Ishikawa (cell line): ENCODE measurements around the gene CASTOR1.
A peak's percentile ranks its signal among the peaks of the same experiment; 100 is the strongest.

ENCODE experiments used
- CEBPB ChIP-seq: IDR thresholded peaks from 2 replicates; pipeline ENCODE4 v1.6.1; 2012
- CREB1 ChIP-seq: IDR thresholded peaks from 2 replicates; pipeline ENCODE4 v1.6.1; 2012; ENCODE audit warnings: low read depth
- EGR1 ChIP-seq: IDR thresholded peaks from 2 replicates; pipeline ENCODE4 v1.6.1; 2012
- EP300 ChIP-seq: IDR thresholded peaks from 2 replicates; pipeline ENCODE4 v1.6.1; 2012; ENCODE audit warnings: borderline replicate concordance
- FOXM1 ChIP-seq: IDR thresholded peaks from 2 replicates; pipeline ENCODE4 v1.6.1; 2012; ENCODE audit warnings: low read depth, borderline replicate concordance
- NFIC ChIP-seq: IDR thresholded peaks from 2 replicates; pipeline ENCODE4 v1.6.1; 2012
- RAD21 ChIP-seq: IDR thresholded peaks from 2 replicates; pipeline ENCODE4 v1.6.1; 2012; ENCODE audit warnings: low read depth
- TAF1 ChIP-seq: IDR thresholded peaks from 2 replicates; pipeline ENCODE4 v1.6.1; 2012; ENCODE audit warnings: low read depth, mild to moderate bottlenecking
- TCF12 ChIP-seq: IDR thresholded peaks from 2 replicates; pipeline ENCODE4 v1.6.1; 2012; ENCODE audit warnings: low read depth
- TEAD4 ChIP-seq: IDR thresholded peaks from 2 replicates; pipeline ENCODE4 v1.6.1; 2012
- YY1 ChIP-seq: IDR thresholded peaks from 2 replicates; pipeline ENCODE4 v1.6.1; 2012; ENCODE audit warnings: low read depth
- ZBTB7A ChIP-seq: IDR thresholded peaks from 2 replicates; pipeline ENCODE4 v1.6.1; 2012; ENCODE audit warnings: low read depth
- TF ChIP-seq, protein P1 (sequence below): IDR thresholded peaks from 2 replicates; pipeline ENCODE4 v1.6.1; 2012; ENCODE audit warnings: low read depth, mild to moderate bottlenecking
- TF ChIP-seq, protein P2 (sequence below): IDR thresholded peaks from 2 replicates; pipeline ENCODE4 v1.6.1; 2012
- TF ChIP-seq, protein P3 (sequence below): IDR thresholded peaks from 2 replicates; pipeline ENCODE4 v1.6.1; 2012

The CASTOR1 gene

DNA sequence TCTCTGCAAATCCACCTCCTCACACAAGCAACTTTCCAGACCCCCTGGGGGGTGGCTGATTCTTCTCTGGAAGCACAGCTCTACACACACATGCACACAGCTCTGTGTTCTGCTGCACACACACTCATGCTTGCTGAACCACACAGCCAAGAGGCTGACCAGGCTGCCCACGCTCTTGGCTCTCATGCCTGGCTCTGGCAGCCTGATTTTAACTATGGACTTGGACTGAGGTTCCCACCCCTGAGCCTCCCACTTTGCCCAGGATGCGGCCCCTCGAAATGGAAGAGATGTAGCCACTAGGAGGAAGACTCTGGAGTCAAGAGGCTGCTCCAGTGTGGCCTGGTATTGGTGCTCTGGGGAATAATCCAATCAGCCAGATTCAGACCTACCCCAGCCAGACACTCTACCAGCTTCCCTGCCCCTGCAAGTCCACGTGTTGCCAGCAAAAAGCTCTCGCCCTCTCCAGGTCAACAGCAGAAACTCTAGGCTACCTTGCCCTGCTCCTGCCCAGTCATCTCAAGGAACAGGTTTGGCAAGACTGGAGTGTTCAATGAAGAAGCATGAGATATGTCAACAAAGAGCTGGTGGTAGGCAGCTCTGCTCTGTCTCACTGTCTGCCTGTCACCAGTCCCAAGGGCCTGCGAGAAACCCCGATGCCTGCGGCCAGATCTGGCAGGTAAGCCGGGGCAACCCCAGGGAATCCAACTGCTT is 8.8 kb upstream of the CASTOR1 start:
- TF ChIP-seq, protein P1, sequence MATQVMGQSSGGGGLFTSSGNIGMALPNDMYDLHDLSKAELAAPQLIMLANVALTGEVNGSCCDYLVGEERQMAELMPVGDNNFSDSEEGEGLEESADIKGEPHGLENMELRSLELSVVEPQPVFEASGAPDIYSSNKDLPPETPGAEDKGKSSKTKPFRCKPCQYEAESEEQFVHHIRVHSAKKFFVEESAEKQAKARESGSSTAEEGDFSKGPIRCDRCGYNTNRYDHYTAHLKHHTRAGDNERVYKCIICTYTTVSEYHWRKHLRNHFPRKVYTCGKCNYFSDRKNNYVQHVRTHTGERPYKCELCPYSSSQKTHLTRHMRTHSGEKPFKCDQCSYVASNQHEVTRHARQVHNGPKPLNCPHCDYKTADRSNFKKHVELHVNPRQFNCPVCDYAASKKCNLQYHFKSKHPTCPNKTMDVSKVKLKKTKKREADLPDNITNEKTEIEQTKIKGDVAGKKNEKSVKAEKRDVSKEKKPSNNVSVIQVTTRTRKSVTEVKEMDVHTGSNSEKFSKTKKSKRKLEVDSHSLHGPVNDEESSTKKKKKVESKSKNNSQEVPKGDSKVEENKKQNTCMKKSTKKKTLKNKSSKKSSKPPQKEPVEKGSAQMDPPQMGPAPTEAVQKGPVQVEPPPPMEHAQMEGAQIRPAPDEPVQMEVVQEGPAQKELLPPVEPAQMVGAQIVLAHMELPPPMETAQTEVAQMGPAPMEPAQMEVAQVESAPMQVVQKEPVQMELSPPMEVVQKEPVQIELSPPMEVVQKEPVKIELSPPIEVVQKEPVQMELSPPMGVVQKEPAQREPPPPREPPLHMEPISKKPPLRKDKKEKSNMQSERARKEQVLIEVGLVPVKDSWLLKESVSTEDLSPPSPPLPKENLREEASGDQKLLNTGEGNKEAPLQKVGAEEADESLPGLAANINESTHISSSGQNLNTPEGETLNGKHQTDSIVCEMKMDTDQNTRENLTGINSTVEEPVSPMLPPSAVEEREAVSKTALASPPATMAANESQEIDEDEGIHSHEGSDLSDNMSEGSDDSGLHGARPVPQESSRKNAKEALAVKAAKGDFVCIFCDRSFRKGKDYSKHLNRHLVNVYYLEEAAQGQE, result no peak
- TF ChIP-seq TAF1 (no peak), EP300 (no peak), RAD21 (0 out of 2 replicates have a peak, but pooled peaks have one; percentile 14), TCF12 (peak; percentile 19; the same call in 1 of the 2 replicates), CREB1 (no peak), YY1 (no peak)
- TF ChIP-seq, protein P2, sequence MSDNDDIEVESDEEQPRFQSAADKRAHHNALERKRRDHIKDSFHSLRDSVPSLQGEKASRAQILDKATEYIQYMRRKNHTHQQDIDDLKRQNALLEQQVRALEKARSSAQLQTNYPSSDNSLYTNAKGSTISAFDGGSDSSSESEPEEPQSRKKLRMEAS, result peak; percentile 69; the same call in 1 of the 2 replicates
- TF ChIP-seq, protein P3, sequence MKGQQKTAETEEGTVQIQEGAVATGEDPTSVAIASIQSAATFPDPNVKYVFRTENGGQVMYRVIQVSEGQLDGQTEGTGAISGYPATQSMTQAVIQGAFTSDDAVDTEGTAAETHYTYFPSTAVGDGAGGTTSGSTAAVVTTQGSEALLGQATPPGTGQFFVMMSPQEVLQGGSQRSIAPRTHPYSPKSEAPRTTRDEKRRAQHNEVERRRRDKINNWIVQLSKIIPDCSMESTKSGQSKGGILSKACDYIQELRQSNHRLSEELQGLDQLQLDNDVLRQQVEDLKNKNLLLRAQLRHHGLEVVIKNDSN, result 0 out of 2 replicates have a peak, but pooled peaks have one; percentile 7

DNA sequence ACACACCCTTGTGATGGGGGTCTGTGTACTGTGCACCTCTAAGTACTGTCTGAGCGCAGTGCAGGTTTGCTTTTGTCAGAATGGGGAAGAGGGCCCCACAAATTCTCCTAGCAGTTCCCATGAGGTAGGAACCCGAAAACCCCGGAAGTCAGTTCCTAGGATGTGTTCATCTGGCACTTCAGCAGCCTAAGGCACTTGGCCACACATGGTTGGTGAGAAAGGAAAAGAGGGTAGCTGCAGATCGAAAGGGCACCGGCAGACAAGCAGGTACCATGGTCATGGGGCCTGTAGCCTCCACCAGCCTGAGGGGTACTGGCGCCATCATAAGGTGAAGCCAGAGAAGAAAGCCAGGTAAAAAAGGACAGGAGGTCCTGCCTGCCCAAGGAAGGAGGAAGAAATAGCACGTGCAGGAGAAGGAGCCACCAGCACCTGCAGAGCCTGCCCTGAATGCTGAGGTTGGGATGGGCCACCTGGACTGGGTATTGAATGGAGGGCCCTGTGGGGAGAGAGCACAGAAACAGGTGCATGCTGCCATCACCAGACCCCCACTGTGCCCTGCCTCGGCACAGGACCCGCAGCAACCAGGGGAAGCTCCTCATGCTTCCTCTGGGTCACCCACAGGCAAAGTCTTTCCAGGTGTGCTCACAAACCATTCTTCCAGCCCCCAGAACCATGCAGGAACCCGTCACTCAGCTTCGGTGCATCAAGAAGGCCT is 8.1 kb upstream of the CASTOR1 start:
- no peak for TF ChIP-seq EP300
- TF ChIP-seq, protein P3, result no peak
- no peak for TF ChIP-seq TAF1

DNA sequence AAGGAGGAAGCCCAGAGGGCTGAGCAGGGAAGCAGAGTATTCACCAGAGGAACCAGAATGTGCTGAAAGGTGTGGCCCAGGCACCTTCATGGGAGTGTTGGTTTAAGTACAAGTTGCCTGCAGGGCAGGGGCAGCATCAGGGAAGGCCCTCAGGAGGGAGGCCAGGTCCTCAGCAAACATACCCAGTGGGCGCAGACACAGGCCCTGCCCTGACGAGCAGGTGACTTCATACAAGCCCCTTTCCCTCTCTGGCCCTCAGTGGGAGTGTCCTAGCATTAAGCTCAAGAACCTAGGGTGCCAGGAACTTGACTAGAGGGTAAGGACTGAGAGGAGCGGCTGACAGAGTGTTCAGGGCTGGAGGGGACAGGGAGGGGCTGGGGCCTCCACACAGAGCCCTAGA is 7.5 kb upstream of the CASTOR1 start:
- TF ChIP-seq RAD21 (no peak), TCF12 (no peak), FOXM1 (no peak), TEAD4 (no peak)
- TF ChIP-seq, protein P1, result no peak

DNA sequence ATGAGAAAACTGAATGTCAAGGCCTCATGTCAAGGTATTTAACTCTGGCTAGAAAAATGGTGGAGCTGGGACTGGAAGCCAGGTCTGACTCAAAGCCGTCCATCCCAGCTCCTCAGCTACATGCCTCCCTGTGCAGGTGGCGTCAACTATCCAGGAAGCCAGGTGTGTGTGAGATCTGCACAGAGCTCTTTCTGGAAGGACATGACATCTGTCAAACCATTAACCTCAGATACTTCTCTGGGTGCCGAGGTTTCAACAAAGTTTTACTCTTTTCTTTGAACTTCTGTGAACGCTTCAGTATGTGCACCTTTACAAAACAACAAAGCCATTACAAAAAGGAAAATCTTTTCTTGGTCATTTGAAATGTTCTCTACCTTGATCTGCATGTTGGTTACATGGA is 7.0 kb upstream of the CASTOR1 start:
- no peak for TF ChIP-seq YY1

DNA sequence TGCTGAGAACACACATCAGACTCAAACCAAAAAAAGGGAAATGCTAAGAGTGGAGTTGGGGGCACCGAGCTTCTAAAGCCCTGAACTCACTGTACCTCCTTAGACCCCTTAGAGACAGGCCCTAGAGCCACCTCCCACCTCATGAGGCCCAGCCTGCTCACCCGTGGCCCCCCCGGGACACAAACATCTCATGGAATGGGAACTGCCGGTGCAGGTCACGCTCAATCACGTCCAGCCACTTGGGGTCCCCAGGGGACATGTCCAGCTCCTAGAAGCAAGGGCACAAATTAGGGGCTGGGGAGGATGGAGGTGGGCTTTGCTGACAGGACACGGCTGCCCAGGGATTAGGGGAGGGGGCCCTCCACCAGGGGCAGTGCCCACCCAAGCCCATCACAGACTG is 6.3 kb upstream of the CASTOR1 start:
- TF ChIP-seq EGR1, result no peak
- TF ChIP-seq, protein P3, result no peak
- no peak for TF ChIP-seq TCF12
- no peak for TF ChIP-seq FOXM1
- no peak for TF ChIP-seq NFIC
- no peak for TF ChIP-seq YY1
- TF ChIP-seq RAD21, result no peak
- no peak for TF ChIP-seq ZBTB7A
- TF ChIP-seq, protein P1, result no peak
- no peak for TF ChIP-seq TEAD4
- TF ChIP-seq, protein P2, result no peak
- no peak for TF ChIP-seq CREB1
- no peak for TF ChIP-seq TAF1
- TF ChIP-seq CEBPB, result no peak
- no peak for TF ChIP-seq EP300
